GM10266 (cell line): ENCODE measurements around the gene KRTAP12-3.

Source experiments
- DNase-seq: peaks from one replicate; pipeline ENCODE4 v3.0.0; 2012; ENCODE audit errors: extremely low spot score
- TF ChIP-seq, protein P1 (sequence below): IDR thresholded peaks from 2 replicates; pipeline ENCODE4 v1.5.1; 2012; ENCODE audit warnings: mild to moderate bottlenecking, low read depth; ENCODE audit not compliant: control insufficient read depth, insufficient read depth; ENCODE audit errors: missing control alignments

KRTAP12-3 gene

GRCh38 chr21:44670642-44671432 is 13.1 kb downstream of the KRTAP12-3 start:
- DNase-seq, result no peak
- TF ChIP-seq, protein P1, sequence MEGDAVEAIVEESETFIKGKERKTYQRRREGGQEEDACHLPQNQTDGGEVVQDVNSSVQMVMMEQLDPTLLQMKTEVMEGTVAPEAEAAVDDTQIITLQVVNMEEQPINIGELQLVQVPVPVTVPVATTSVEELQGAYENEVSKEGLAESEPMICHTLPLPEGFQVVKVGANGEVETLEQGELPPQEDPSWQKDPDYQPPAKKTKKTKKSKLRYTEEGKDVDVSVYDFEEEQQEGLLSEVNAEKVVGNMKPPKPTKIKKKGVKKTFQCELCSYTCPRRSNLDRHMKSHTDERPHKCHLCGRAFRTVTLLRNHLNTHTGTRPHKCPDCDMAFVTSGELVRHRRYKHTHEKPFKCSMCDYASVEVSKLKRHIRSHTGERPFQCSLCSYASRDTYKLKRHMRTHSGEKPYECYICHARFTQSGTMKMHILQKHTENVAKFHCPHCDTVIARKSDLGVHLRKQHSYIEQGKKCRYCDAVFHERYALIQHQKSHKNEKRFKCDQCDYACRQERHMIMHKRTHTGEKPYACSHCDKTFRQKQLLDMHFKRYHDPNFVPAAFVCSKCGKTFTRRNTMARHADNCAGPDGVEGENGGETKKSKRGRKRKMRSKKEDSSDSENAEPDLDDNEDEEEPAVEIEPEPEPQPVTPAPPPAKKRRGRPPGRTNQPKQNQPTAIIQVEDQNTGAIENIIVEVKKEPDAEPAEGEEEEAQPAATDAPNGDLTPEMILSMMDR, result no peak

GRCh38 chr21:44671911-44672310 is 14.2 kb downstream of the KRTAP12-3 start:
- TF ChIP-seq, protein P1, result no peak
- DNase-seq, result no peak

GRCh38 chr21:44677881-44678280 is 20.1 kb downstream of the KRTAP12-3 start:
- no peak for DNase-seq
- TF ChIP-seq, protein P1, result no peak

GRCh38 chr21:44681152-44681551 is 23.4 kb downstream of the KRTAP12-3 start:
- DNase-seq, result no peak
- TF ChIP-seq, protein P1, result no peak

DNA sequence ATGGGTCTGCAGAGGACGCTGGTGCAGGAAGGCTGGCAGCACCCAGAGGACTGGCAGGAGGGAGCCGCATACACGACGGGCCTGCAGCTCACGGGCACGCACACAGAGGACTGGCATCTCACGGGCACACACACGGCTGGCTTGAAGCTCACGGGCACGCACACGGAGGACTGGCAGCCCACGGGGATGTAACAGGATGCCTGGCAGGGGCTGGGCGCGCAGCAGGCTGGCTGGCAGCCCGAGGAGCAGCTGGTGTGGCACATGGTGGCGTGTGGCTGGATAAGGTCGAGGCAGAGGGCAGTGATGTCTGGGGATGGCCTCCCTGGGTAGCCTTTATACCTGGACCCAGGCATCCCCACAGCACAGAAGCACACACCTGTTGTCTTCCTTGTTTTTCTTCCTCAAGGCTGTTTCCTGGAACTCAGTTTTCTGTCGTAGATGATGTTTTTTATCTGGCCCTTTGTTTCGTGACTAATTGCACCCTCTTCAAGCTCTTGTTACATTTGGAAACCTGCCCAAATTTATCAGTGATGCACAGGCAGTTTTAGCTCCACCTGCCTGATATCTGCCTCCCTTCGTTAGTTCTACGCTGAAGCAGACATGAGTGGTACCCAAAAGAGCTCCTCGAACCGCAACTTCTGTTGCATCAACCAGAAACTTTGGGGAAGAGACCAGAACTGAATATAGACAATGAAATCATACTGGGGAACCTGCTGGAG is 24.3 kb downstream of the KRTAP12-3 start, which contains the start of gene KRTAP12-1:
KRTAP12-1 (minus strand) TSS at position 303 of the 719 bp plus-strand sequence; CDS start at position 263, 40 bp downstream.
- TF ChIP-seq, protein P1, result no peak

DNA sequence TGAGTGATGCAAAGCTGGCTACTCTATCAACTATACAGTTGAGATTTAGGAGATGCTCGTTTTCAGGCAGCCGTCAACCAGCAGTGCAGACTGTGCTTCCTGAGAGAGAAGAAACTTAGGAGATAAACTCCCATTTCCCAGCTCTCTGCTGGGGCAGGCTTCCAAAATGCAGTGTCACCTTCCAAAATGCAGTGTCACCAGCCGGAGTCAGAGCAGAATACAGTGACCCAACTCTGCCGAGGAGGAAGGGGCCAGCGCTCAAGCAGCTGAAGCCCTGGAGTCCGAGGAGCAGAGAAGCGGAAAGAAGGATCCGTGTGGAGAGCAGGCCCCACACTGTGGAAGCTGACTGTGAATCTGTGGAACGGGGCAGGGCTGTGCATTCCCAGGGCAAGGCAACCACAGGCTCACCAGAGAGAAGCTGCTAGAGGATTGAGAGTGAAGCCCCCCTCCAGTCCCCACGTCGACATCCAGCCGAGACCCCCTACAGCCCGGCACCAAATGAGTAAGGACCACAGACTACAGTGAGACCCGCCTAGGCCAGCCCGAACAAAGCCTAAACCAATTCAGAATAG is 24.9 kb downstream of the KRTAP12-3 start:
- TF ChIP-seq, protein P1, result no peak
- no peak for DNase-seq

More for the DNA sequence above, 24.3 kb downstream of the KRTAP12-3 start, which contains the start of gene KRTAP12-1:
- no peak for DNase-seq
